GM18526 (cell line): ENCODE measurements around the gene IQCF5.

Source experiments
- POLR2A ChIP-seq: IDR thresholded peaks from 3 replicates; pipeline ENCODE4 v1.6.1; 2011; ENCODE audit not compliant: insufficient read length; ENCODE audit errors: extremely low read depth

The IQCF5 gene

GRCh38 chr3:51874889-51875288, 512 bp downstream of the IQCF5 start:
- no peak for TF ChIP-seq POLR2A

GRCh38 chr3:51874411-51874810, 990 bp downstream of the IQCF5 start:
- no peak for TF ChIP-seq POLR2A

- no peak for TF ChIP-seq POLR2A
Measured at GRCh38 chr3:51873876-51874275, 1.5 kb downstream of the IQCF5 start.

- TF ChIP-seq POLR2A, result no peak
Measured at GRCh38 chr3:51873253-51873766, 2.1 kb downstream of the IQCF5 start.

- TF ChIP-seq POLR2A, result no peak
Measured at GRCh38 chr3:51869304-51869703, 6.1 kb downstream of the IQCF5 start.

- TF ChIP-seq POLR2A, result no peak
Measured at GRCh38 chr3:51862886-51863285, 12.5 kb downstream of the IQCF5 start.

- no peak for TF ChIP-seq POLR2A
Measured at GRCh38 chr3:51860703-51861665, 14.4 kb downstream of the IQCF5 start, which contains the start of gene IQCF2. IQCF2 (plus strand) TSS chr3:51861615; CDS start chr3:51861667, 52 bp downstream.

GRCh38 chr3:51845129-51845528, 30.3 kb downstream of the IQCF5 start:
- TF ChIP-seq POLR2A, result no peak

GRCh38 chr3:51836606-51837005, 38.8 kb downstream of the IQCF5 start:
- no peak for TF ChIP-seq POLR2A

GRCh38 chr3:51830836-51831385, 44.5 kb downstream of the IQCF5 start:
- no peak for TF ChIP-seq POLR2A

GRCh38 chr3:51830345-51830744, 45.1 kb downstream of the IQCF5 start:
- TF ChIP-seq POLR2A, result no peak

- TF ChIP-seq POLR2A, result no peak
Measured at GRCh38 chr3:51828297-51828696, 47.1 kb downstream of the IQCF5 start.
